Gastroesophageal sphincter (tissue), 4 donors: ENCODE results near the gene GOLGA7B. TPM values are rescaled to one million over a fixed set of nuclear protein-coding genes. Genes with fewer than 3 reads are reported as not detected.

ENCODE experiments used
- ATAC-seq: fragments of 150-250 bp; one replicate; pipeline ENCODE4 v1.9.1; 2016; ENCODE audit warnings: mild to moderate bottlenecking, moderate library complexity
- H3K27ac ChIP-seq, 4 donors: fragments of 200-600 bp; sonication (generic) in 3 of 4; 1 replicate in 3 of 4; 2 replicates in 1 of 4; pipeline ENCODE4 v1.5.1; 2016 to 2019
- H3K27me3 ChIP-seq: fragments of 200-600 bp; sonication (generic); one replicate; pipeline ENCODE4 v1.5.1; 2019
- H3K36me3 ChIP-seq, 2 donors: fragments of 200-600 bp; sonication (generic); one replicate each; pipeline ENCODE4 v1.5.1; 2019; ENCODE audit warnings: control low read depth in 1 of 2
- H3K4me1 ChIP-seq, 3 donors: fragments of 200-600 bp; sonication (generic); 1 replicate in 2 of 3; 2 replicates in 1 of 3; pipeline ENCODE4 v1.5.1; 2016 to 2019; ENCODE audit warnings: control low read depth in 2 of 3
- H3K4me3 ChIP-seq, 2 donors: fragments of 200-600 bp; sonication (generic); one replicate each; pipeline ENCODE4 v1.5.1; 2019; ENCODE audit warnings: mild to moderate bottlenecking in 1 of 2, moderate library complexity in 1 of 2
- H3K9me3 ChIP-seq, 3 donors: fragments of 200-600 bp; sonication (generic); one replicate each; pipeline ENCODE4 v1.5.1; 2017 to 2019; ENCODE audit warnings: control low read depth in 2 of 3
- EP300 ChIP-seq: sonication (generic); formaldehyde crosslinking; IDR thresholded peaks from one replicate; pipeline ENCODE4 v1.6.1; 2017; ENCODE audit warnings: antibody characterized with exemption, mild to moderate bottlenecking
- POLR2A ChIP-seq, 2 donors: fragments of 450-650 bp; IDR thresholded peaks; one replicate each; pipeline ENCODE4 v1.6.1; 2017; ENCODE audit warnings: antibody characterized with exemption in 2 of 2, mild to moderate bottlenecking in 2 of 2, moderate library complexity in 1 of 2
- POLR2AphosphoS5 ChIP-seq: sonication (generic); formaldehyde crosslinking; IDR thresholded peaks from one replicate; pipeline ENCODE4 v1.6.1; 2017; ENCODE audit warnings: antibody characterized with exemption
- WGBS, 2 donors: methylation state at CpG; one replicate each; pipeline ENCODE4 v1.1.5; 2018; ENCODE audit warnings: low coverage in 1 of 2; 5-methylcytosine and 5-hydroxymethylcytosine counted together
- total RNA-seq, 4 donors: library from RNA; depleted of rRNA; stranded (reverse); fragments of >200 nt; gene quantifications; one replicate each; pipeline ENCODE4 v1.1.0, GENCODE V29; 2016
- TF ChIP-seq, protein P1 (sequence below), 4 experiments: fragments of 200-600 bp in 2 of 4; fragments of 450-650 bp in 2 of 4; sonication (generic) in 1 of 4; IDR thresholded peaks; one replicate each; pipeline ENCODE4 v1.5.1; 2017 to 2019; ENCODE audit warnings: antibody characterized with exemption in 4 of 4, mild to moderate bottlenecking in 2 of 4, moderate library complexity in 2 of 4

Gene GOLGA7B
- total RNA-seq, 4 donors from 2014 or later: 0.08 to 0.40 (median 0.23) TPM

DNA sequence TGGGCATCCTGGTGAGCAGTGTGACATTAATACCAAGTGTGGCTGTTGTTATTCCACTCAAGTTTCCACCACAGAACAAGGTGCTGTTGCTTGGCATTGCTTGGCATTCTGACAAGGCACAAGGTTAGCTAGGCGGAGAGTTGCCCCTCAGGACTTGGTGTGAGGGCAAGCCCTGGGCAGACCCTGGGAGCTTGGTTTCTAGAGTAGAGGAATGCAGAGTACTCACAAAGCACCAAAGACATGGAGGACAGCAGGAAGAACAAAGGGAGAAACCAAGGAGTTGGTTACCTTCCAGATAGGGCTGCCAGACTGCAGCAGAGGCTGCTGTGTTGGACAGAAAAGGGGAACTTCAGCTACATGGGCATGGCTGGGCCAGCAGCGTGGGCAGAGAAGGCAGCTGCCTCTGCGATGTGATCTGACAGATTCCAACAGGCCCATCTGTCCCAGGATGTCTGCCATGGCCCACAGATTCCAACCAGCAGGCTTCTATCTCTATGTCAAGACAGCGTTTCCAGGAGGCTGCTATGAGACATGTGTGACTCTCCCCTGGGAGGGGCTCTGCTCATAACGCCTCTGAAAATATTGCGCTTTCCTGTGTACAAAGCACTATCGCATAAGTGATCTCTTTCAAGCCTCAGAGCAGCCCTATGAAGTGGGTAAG, 1.8 kb downstream of the GOLGA7B start:
- Histone ChIP-seq H3K4me1 (peaks cover 0 to 20% (median 5%) of the 10 kb centered on the region in 3 donors), H3K27me3 (peaks cover 93% of the 10 kb centered on the region), H3K27ac (no peak overlapping the region), H3K36me3 (no peaks in the 10 kb centered on the region), H3K4me3 (no peak overlapping the region), H3K9me3 (no peaks in the 10 kb centered on the region)
- WGBS, 2 donors: 67% methylated on average over 3 of the region's 7 CpGs; no CpG with 5 or more reads in 1 of the 2 donors
- no peak for ATAC-seq
- TF ChIP-seq POLR2A (IDR thresholded peaks at IDR 0.05) (no peak), EP300 (no peak), POLR2AphosphoS5 (no peak)
- TF ChIP-seq, protein P1, sequence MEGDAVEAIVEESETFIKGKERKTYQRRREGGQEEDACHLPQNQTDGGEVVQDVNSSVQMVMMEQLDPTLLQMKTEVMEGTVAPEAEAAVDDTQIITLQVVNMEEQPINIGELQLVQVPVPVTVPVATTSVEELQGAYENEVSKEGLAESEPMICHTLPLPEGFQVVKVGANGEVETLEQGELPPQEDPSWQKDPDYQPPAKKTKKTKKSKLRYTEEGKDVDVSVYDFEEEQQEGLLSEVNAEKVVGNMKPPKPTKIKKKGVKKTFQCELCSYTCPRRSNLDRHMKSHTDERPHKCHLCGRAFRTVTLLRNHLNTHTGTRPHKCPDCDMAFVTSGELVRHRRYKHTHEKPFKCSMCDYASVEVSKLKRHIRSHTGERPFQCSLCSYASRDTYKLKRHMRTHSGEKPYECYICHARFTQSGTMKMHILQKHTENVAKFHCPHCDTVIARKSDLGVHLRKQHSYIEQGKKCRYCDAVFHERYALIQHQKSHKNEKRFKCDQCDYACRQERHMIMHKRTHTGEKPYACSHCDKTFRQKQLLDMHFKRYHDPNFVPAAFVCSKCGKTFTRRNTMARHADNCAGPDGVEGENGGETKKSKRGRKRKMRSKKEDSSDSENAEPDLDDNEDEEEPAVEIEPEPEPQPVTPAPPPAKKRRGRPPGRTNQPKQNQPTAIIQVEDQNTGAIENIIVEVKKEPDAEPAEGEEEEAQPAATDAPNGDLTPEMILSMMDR (IDR thresholded peaks at IDR 0.05): no peak

DNA sequence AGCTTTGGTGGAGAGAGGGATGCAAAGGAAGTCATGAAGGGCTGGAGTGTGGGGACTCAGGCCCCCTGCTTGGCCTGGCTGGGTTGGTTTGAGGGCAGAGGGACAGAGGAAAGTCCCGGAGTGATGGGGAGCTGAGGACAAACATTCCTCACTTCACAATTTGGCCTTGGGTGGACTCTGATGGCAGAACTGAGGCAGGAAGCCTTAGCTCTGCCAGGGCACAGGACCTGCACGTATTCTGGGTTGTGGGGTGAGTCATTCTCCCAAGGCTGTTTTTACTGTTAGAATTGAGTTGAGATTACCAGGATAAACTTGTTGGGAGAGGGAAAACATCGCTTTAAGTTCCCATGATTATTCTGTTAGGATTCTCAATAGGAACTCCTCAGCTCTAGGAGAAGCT, 2.6 kb downstream of the GOLGA7B start:
- Histone ChIP-seq H3K4me3 (no peak overlapping the region), H3K27ac (no peak overlapping the region), H3K36me3 (no peaks in the 10 kb centered on the region), H3K9me3 (no peaks in the 10 kb centered on the region), H3K27me3 (peaks cover 89% of the 10 kb centered on the region), H3K4me1 (peaks cover 0 to 20% (median 5%) of the 10 kb centered on the region in 3 donors)
- ATAC-seq: no peak
- TF ChIP-seq, protein P1 (IDR thresholded peaks at IDR 0.05): no peak
- no peak for TF ChIP-seq POLR2AphosphoS5
- TF ChIP-seq POLR2A (IDR thresholded peaks at IDR 0.05): no peak
- no peak for TF ChIP-seq EP300
- 55 to 63% methylated on average over 1 to 2 of the region's 3 CpGs for WGBS, 2 donors

DNA sequence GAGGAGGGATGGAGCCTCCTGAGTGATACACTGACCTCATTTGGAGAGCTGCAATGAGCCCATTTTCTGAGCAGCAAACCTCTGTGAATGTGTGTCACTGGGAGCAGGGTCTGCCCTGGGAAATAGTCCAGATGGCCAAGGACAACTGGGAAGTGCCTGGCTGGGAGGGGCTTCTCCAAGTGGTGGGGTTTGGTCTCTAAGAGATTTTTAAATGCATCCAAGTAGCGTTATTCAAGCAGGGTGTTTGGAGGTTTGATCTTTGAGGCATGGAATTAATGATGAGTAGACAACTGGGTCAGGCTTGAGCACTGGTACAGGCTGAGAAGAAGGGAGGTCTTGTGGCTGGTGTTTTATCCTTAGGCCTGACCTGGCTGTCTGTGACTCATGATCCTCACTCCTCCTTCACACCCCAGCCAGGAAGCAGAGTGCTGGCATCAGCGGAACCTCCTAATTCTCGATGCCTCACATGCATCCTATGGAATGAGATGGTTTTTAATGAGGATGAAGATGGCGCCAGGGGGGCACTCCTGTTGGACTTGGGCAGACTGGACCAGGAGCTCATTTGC, 3.3 kb downstream of the GOLGA7B start:
- Histone ChIP-seq H3K4me1 (peaks cover 0 to 20% (median 5%) of the 10 kb centered on the region in 3 donors), H3K27ac (no peak overlapping the region), H3K27me3 (peaks cover 86% of the 10 kb centered on the region), H3K36me3 (no peaks in the 10 kb centered on the region), H3K4me3 (no peak overlapping the region), H3K9me3 (no peaks in the 10 kb centered on the region)
- 70 to 100% methylated on average over 3 of the region's 4 CpGs for WGBS, 2 donors
- TF ChIP-seq EP300 (no peak), POLR2A (IDR thresholded peaks at IDR 0.05) (no peak), POLR2AphosphoS5 (no peak)
- TF ChIP-seq, protein P1 (IDR thresholded peaks at IDR 0.05): no peak
- no peak for ATAC-seq

DNA sequence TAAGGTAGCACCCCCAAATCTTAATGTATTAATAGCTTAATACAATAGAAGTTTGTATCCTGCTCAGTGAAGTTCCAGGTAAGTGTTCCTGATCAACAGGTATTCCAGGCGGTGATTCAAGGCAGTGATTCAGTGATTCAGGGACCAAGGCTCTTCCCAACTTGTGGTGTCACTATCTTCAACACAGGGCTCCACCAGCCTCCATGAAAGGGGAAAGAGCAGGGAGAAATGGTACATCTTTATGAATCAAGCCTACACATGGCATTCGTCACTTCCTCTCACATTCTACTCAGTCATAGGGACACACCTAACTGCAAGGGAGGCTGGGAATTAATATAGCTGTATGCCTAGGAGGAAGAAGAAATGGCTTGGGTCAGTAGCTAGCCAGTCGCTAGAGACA, 5.1 kb downstream of the GOLGA7B start:
- peaks cover 0 to 13% (median 5%) of the 10 kb centered on the region in 3 donors for H3K4me1 ChIP-seq
- no peak overlapping the region for H3K27ac ChIP-seq
- WGBS, 2 donors: 85 to 88% methylated on average over 2 to 3 of the region's 3 CpGs
- no peak for ATAC-seq
- TF ChIP-seq EP300 (no peak), POLR2A (IDR thresholded peaks at IDR 0.05) (no peak), POLR2AphosphoS5 (no peak)
- TF ChIP-seq, protein P1 (IDR thresholded peaks at IDR 0.05): no peak
- peaks cover 89% of the 10 kb centered on the region for H3K27me3 ChIP-seq
- no peaks in the 10 kb centered on the region for H3K9me3 ChIP-seq
- no peak overlapping the region for H3K4me3 ChIP-seq
- H3K36me3 ChIP-seq: no peaks in the 10 kb centered on the region

DNA sequence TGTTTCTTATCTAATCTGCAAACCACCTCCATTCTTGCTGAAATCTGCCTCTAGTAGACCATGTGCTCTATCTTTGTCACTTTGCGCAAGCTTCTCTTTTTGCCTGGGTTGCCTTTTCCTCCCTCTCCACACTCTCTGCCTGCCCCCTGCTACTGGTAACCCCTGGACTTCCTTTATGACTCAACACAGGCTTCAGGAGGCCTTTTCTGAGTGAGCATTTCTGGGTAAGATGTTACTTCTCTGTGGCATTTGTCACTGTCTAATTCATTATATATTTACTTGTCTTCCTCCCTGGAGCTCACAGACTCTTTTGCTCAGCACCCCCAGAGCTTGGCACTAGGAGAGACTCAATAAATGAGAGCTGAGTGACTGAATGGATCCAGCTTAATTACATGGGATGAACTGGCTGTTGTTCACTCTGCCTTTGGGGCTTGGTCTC, 8.4 kb downstream of the GOLGA7B start:
- WGBS, 2 donors: 42 to 67% methylated on average over 1 of the region's 1 CpG
- Histone ChIP-seq H3K4me3 (no peak overlapping the region), H3K4me1 (no peaks in the 10 kb centered on the region), H3K36me3 (no peaks in the 10 kb centered on the region), H3K27ac (no peak overlapping the region), H3K9me3 (no peaks in the 10 kb centered on the region), H3K27me3 (peaks cover 79% of the 10 kb centered on the region)
- no peak for ATAC-seq
- TF ChIP-seq POLR2AphosphoS5 (no peak), POLR2A (IDR thresholded peaks at IDR 0.05) (no peak), EP300 (no peak)
- TF ChIP-seq, protein P1 (IDR thresholded peaks at IDR 0.05): no peak
